Parathyroid adenoma (tissue), 2 donors: ENCODE results near the gene TYRO3.

Source experiments
- H2AFZ ChIP-seq: fragments of 300-600 bp; sonication (generic); one replicate; pipeline ENCODE4 v1.7.0; 2017; ENCODE audit warnings: antibody characterized with exemption, mild to moderate bottlenecking
- H3K27ac ChIP-seq: fragments of 300-600 bp; sonication (generic); one replicate; pipeline ENCODE4 v1.7.0; 2017
- H3K27me3 ChIP-seq: fragments of 300-600 bp; sonication (generic); one replicate; pipeline ENCODE4 v1.7.0; 2017; ENCODE audit warnings: low read length; ENCODE audit not compliant: control insufficient read depth, insufficient read depth
- H3K36me3 ChIP-seq: fragments of 300-600 bp; sonication (generic); one replicate; pipeline ENCODE4 v1.7.0; 2017; ENCODE audit warnings: low read length; ENCODE audit not compliant: control insufficient read depth, insufficient read depth
- H3K4me1 ChIP-seq: fragments of 300-600 bp; sonication (generic); one replicate; pipeline ENCODE4 v1.7.0; 2017; ENCODE audit warnings: control low read depth
- H3K4me2 ChIP-seq: fragments of 300-600 bp; sonication (generic); one replicate; pipeline ENCODE4 v1.7.0; 2017; ENCODE audit warnings: low read length
- H3K4me3 ChIP-seq: fragments of 300-600 bp; sonication (generic); one replicate; pipeline ENCODE4 v1.7.0; 2017; ENCODE audit warnings: low read depth, low read length
- H3K79me2 ChIP-seq: fragments of 300-600 bp; sonication (generic); one replicate; pipeline ENCODE4 v1.7.0; 2017; ENCODE audit warnings: control low read depth
- H3K9ac ChIP-seq: fragments of 300-600 bp; sonication (generic); one replicate; pipeline ENCODE4 v1.7.0; 2017; ENCODE audit warnings: mild to moderate bottlenecking
- H3K9me3 ChIP-seq: fragments of 300-600 bp; sonication (generic); one replicate; pipeline ENCODE4 v1.7.0; 2017; ENCODE audit warnings: low read length; ENCODE audit not compliant: control insufficient read depth
- TF ChIP-seq, protein P1 (sequence below): fragments of 300-600 bp; sonication (generic); IDR thresholded peaks from one replicate; pipeline ENCODE4 v1.7.0; 2017; ENCODE audit warnings: antibody characterized with exemption, mild to moderate bottlenecking
- donor health status: primary hyperparathyroidism.

The TYRO3 gene

DNA sequence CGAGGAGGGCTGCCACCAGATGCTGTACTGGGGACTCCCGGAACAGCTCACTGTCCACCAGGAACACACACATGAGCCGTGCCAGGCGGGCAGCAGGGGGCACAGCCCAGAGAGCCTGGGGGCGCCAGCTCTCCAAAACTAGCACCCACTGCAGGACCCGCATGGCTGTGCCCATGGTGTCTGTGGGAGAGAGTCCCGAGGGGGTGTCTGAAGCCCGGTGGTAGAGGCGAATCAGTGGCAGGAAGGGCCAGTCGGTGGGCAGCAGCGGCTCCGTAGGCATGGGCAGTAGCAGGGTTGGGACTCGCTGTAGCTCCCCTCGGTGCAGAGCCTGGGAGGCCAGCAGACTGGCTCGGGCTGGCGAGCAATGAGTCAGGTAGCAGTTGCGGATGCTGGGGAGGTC lies 38.4 kb upstream of the TYRO3 start:
- H3K79me2 ChIP-seq: no peaks in the 10 kb centered on the region
- TF ChIP-seq, protein P1, sequence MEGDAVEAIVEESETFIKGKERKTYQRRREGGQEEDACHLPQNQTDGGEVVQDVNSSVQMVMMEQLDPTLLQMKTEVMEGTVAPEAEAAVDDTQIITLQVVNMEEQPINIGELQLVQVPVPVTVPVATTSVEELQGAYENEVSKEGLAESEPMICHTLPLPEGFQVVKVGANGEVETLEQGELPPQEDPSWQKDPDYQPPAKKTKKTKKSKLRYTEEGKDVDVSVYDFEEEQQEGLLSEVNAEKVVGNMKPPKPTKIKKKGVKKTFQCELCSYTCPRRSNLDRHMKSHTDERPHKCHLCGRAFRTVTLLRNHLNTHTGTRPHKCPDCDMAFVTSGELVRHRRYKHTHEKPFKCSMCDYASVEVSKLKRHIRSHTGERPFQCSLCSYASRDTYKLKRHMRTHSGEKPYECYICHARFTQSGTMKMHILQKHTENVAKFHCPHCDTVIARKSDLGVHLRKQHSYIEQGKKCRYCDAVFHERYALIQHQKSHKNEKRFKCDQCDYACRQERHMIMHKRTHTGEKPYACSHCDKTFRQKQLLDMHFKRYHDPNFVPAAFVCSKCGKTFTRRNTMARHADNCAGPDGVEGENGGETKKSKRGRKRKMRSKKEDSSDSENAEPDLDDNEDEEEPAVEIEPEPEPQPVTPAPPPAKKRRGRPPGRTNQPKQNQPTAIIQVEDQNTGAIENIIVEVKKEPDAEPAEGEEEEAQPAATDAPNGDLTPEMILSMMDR: no peak
- no peak overlapping the region for H3K4me3 ChIP-seq
- H3K4me1 ChIP-seq: no peaks in the 10 kb centered on the region
- no peak overlapping the region for H2AFZ ChIP-seq
- H3K9ac ChIP-seq: no peak overlapping the region
- no peak overlapping the region for H3K27ac ChIP-seq
- H3K27me3 ChIP-seq: no peaks in the 10 kb centered on the region
- no peak overlapping the region for H3K4me2 ChIP-seq
- no peaks in the 10 kb centered on the region for H3K9me3 ChIP-seq
- no peaks in the 10 kb centered on the region for H3K36me3 ChIP-seq

DNA sequence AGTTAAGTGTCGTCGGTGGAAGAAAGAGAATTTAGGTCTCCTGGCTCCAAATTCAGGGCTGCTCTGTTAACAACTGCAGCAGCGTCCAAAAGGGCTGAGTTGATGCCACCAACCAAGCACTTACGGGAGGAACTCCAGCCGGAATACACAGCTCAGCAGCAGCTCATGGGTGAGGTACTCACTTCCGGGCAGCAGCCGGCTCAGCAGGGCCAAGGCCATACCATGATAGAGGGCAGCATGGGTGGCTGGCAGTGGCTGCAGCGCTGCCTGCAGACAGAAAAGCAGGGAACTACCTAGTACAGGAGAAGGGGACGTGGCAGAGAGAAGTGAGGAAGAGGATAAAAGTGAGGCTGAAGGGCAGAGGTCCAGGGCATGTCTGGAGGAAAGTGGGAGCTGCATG lies 37.4 kb upstream of the TYRO3 start:
- Histone ChIP-seq H3K36me3 (no peaks in the 10 kb centered on the region), H3K4me1 (no peaks in the 10 kb centered on the region)

DNA sequence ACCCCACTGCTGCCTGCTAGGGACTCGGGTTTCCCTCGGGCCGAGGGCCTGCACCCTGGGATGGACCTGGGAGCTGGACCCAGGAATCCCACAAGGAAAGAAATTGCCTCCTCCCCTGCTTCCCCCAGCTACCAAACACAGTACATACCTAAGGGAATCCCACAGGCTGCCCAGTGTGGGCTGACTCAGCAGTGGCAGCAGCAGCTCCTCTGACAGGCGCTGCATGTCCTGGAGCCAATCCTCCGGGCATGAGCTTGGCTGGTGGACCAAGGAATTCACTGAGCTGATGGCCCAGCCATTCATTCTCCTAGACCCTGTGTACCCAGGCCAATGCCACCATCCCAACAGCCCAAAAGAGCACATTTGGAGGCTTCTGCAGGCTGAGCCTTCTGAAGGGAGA lies 35.9 kb upstream of the TYRO3 start:
- Histone ChIP-seq H3K4me2 (no peak overlapping the region), H3K4me3 (no peak overlapping the region), H3K27ac (no peak overlapping the region), H3K79me2 (no peaks in the 10 kb centered on the region), H3K9ac (no peak overlapping the region), H3K9me3 (no peaks in the 10 kb centered on the region), H2AFZ (no peak overlapping the region), H3K36me3 (no peaks in the 10 kb centered on the region), H3K4me1 (no peaks in the 10 kb centered on the region), H3K27me3 (no peaks in the 10 kb centered on the region)
- TF ChIP-seq, protein P1: no peak

More for the DNA sequence above, 37.4 kb upstream of the TYRO3 start:
- H3K27ac ChIP-seq: no peak overlapping the region
- H2AFZ ChIP-seq: no peak overlapping the region
- H3K27me3 ChIP-seq: no peaks in the 10 kb centered on the region
- TF ChIP-seq, protein P1: no peak
- H3K79me2 ChIP-seq: no peaks in the 10 kb centered on the region
- H3K4me2 ChIP-seq: no peak overlapping the region
- H3K9ac ChIP-seq: no peak overlapping the region
- H3K4me3 ChIP-seq: no peak overlapping the region
- no peaks in the 10 kb centered on the region for H3K9me3 ChIP-seq

DNA sequence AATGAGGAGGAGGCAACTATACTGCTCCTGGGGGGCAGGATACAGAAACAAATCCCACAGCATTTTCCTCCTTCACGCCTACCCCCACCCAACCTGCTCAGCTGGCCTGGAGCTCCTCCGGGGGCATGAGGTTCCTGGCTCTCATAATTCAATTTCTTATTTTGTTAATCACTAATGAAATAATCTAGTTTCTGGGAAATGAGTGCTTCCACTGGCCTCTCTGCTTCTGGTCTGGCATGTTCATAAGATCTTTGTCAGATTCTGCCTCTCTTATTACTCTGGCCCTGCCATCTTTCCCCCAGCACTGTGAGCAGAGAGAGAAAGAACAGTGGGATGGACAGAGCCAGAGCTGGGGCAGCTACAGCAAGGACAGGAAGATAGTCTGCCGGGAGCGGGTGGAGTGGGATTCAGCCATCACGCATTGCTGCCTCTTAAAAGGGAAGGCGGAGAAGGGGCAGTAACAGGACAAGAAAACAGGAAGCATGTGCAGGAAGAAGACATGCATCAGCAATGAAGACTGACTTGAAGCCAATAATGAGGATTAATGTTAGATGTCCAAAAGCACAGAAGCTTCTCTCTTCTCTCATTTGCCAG lies 28.6 kb upstream of the TYRO3 start:
- TF ChIP-seq, protein P1: no peak
- Histone ChIP-seq H3K36me3 (no peaks in the 10 kb centered on the region), H2AFZ (no peak overlapping the region), H3K9ac (no peak overlapping the region), H3K4me2 (no peak overlapping the region), H3K79me2 (no peaks in the 10 kb centered on the region), H3K27me3 (no peaks in the 10 kb centered on the region), H3K4me3 (no peak overlapping the region), H3K4me1 (no peaks in the 10 kb centered on the region), H3K9me3 (no peaks in the 10 kb centered on the region), H3K27ac (no peak overlapping the region)

DNA sequence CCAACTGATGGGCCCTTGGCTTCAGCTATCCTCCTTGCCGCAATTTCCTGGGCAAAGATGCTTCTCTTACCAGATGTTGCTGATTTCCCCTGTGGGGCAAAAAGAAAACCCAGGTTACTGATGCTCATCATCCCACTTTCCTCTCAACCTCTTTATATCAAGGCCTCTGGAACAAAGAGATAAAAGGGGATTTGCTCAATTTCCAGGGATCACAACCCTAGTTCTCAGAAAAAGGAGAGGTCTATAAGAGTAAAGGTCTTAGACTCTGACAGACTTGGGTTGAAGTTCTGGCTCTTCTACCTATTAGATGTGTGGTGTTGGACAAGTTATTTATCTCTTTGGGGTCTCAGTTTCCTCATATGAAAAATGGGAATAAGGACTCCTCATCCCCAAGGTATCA lies 23.5 kb upstream of the TYRO3 start:
- Histone ChIP-seq H3K4me3 (no peak overlapping the region), H3K4me1 (no peaks in the 10 kb centered on the region), H3K36me3 (no peaks in the 10 kb centered on the region), H3K27me3 (no peaks in the 10 kb centered on the region), H3K9ac (no peak overlapping the region), H3K79me2 (no peaks in the 10 kb centered on the region), H3K9me3 (no peaks in the 10 kb centered on the region), H3K4me2 (no peak overlapping the region), H2AFZ (no peak overlapping the region), H3K27ac (no peak overlapping the region)
- TF ChIP-seq, protein P1: no peak
